Stimulated activated CD8-positive, alpha-beta memory T cell treated with anti-CD3 and anti-CD28 coated beads, Interleukin-4, amount 100 ng/mL, for 48 hours (primary cell): Measurements from ENCODE around the gene TBX1.
"Not testable (repeated sequence)": the region's sequence is repeated elsewhere in the genome, so short reads cannot be mapped to it uniquely, and the experiment has no call there.

Experiments used
- DNase-seq: peaks from one replicate; pipeline ENCODE4 v3.0.0-alpha.2; 2020

TBX1 gene

GRCh38 chr22:19723232-19723982, 37.2 kb upstream of the TBX1 start, which contains the start of gene GP1BB:
Gene GP1BB, plus strand, starts transcription at chr22:19723539. Its CDS starts 31 bp downstream, at chr22:19723570.
- peak; percentile 62 for DNase-seq

- peak; percentile 65 for DNase-seq
Observed at GRCh38 chr22:19723983-19724827, 36.4 kb upstream of the TBX1 start.

GRCh38 chr22:19724927-19725661, 35.5 kb upstream of the TBX1 start:
- no peak for DNase-seq

- not testable (repeated sequence) for DNase-seq
Observed at GRCh38 chr22:19726064-19726788, 34.4 kb upstream of the TBX1 start.

- DNase-seq, result no peak
Observed at GRCh38 chr22:19727310-19728150, 33.0 kb upstream of the TBX1 start.

- DNase-seq, result no peak
Observed at GRCh38 chr22:19728271-19728670, 32.3 kb upstream of the TBX1 start.

- no peak for DNase-seq
Observed at GRCh38 chr22:19728836-19729235, 31.7 kb upstream of the TBX1 start.

GRCh38 chr22:19729507-19729906, 31.1 kb upstream of the TBX1 start:
- DNase-seq, result no peak

GRCh38 chr22:19730198-19730597, 30.4 kb upstream of the TBX1 start:
- no peak for DNase-seq

GRCh38 chr22:19730655-19731360, 29.8 kb upstream of the TBX1 start:
- peak; percentile 96 for DNase-seq

- DNase-seq, result no peak
Observed at GRCh38 chr22:19731361-19732135, 29.0 kb upstream of the TBX1 start.

GRCh38 chr22:19732403-19733113, 28.0 kb upstream of the TBX1 start:
- DNase-seq, result no peak

- no peak for DNase-seq
Observed at GRCh38 chr22:19733755-19734154, 26.8 kb upstream of the TBX1 start.

- no peak for DNase-seq
Observed at GRCh38 chr22:19734163-19734562, 26.4 kb upstream of the TBX1 start.

GRCh38 chr22:19734837-19735382, 25.7 kb upstream of the TBX1 start:
- no peak for DNase-seq

- DNase-seq, result no peak
Observed at GRCh38 chr22:19735665-19736510, 24.7 kb upstream of the TBX1 start.

GRCh38 chr22:19737846-19738663, 22.5 kb upstream of the TBX1 start:
- DNase-seq, result no peak
